HEK293 (cell line): ENCODE results near the gene GTF2IRD1.

Source experiments
- CTCF ChIP-seq: fragments of 450-650 bp; formaldehyde crosslinking; IDR thresholded peaks from 2 replicates; pipeline ENCODE4 v1.5.1; 2016; ENCODE audit warnings: missing biosample characterization, missing genetic modification characterization
- YY1 ChIP-seq: fragments of 450-650 bp; formaldehyde crosslinking; IDR thresholded peaks from 2 replicates; pipeline ENCODE4 v1.5.1; 2018; ENCODE audit warnings: missing biosample characterization, missing genetic modification characterization
- ZBTB10 ChIP-seq: fragments of 450-650 bp; formaldehyde crosslinking; IDR thresholded peaks from 2 replicates; pipeline ENCODE4 v1.5.1; 2016; ENCODE audit warnings: missing biosample characterization, missing genetic modification characterization
- ZNF133 ChIP-seq: fragments of 450-650 bp; formaldehyde crosslinking; IDR thresholded peaks from 2 replicates; pipeline ENCODE4 v1.5.1; 2016; ENCODE audit warnings: missing biosample characterization, missing genetic modification characterization
- ZNF777 ChIP-seq: fragments of 450-650 bp; formaldehyde crosslinking; IDR thresholded peaks from 2 replicates; pipeline ENCODE4 v1.5.1; 2017; ENCODE audit warnings: missing biosample characterization, missing genetic modification characterization, borderline replicate concordance
- ZNF837 ChIP-seq: fragments of 450-650 bp; formaldehyde crosslinking; IDR thresholded peaks from 2 replicates; pipeline ENCODE4 v1.5.1; 2016; ENCODE audit warnings: missing biosample characterization, missing genetic modification characterization

GRCh38 chr7:74584160-74584954 lies 130.7 kb downstream of the GTF2IRD1 start:
- TF ChIP-seq YY1 (no peak), ZNF133 (tag by site-specific recombination) (no peak), ZBTB10 (tag by site-specific recombination) (no peak), ZNF837 (tag by site-specific recombination) (no peak), CTCF (tag by site-specific recombination) (no peak), ZNF777 (tag by site-specific recombination) (no peak)
